OCI-LY1 (cell line): ENCODE measurements around the gene UMAD1.

Experiments
- H2AFZ ChIP-seq: fragments of 200-600 bp; sonication (generic), shearing (Covaris generic); 2 replicates; pipeline ENCODE4 v1.6.0; 2014; ENCODE audit warnings: antibody characterized with exemption, mild to moderate bottlenecking, low read length
- H3F3A ChIP-seq: fragments of 200-600 bp; sonication (generic), shearing (Covaris generic); 2 replicates; pipeline ENCODE4 v1.6.0; 2014; ENCODE audit warnings: mild to moderate bottlenecking, antibody characterized with exemption, low read length, moderate library complexity; ENCODE audit not compliant: insufficient read depth
- H3K27ac ChIP-seq: fragments of 200-600 bp; sonication (generic); 2 replicates; pipeline ENCODE4 v1.5.1; 2014; ENCODE audit warnings: low read length, mixed run types, mild to moderate bottlenecking, low read depth; ENCODE audit not compliant: poor library complexity, severe bottlenecking
- H3K27me3 ChIP-seq: fragments of 200-600 bp; sonication (generic); 2 replicates; pipeline ENCODE4 v1.6.0; 2014; ENCODE audit warnings: antibody characterized with exemption, mild to moderate bottlenecking, low read length, moderate library complexity; ENCODE audit not compliant: insufficient read depth
- H3K36me3 ChIP-seq: fragments of 200-600 bp; sonication (generic); 2 replicates; pipeline ENCODE4 v1.6.1; 2014; ENCODE audit warnings: mild to moderate bottlenecking, antibody characterized with exemption, low read length, moderate library complexity, mixed read lengths; ENCODE audit not compliant: insufficient read depth
- H3K4me1 ChIP-seq: fragments of 200-600 bp; sonication (generic); 2 replicates; pipeline ENCODE4 v1.5.1; 2014; ENCODE audit warnings: mild to moderate bottlenecking, low read length, moderate library complexity; ENCODE audit not compliant: insufficient read depth, severe bottlenecking
- H3K4me2 ChIP-seq: fragments of 200-600 bp; sonication (generic), shearing (Covaris generic); 2 replicates; pipeline ENCODE4 v1.6.1; 2014; ENCODE audit warnings: low read length
- H3K4me3 ChIP-seq: fragments of 200-600 bp; sonication (generic); 2 replicates; pipeline ENCODE4 v1.5.1; 2014; ENCODE audit warnings: low read length, low read depth, mild to moderate bottlenecking, mixed read lengths; ENCODE audit not compliant: poor library complexity, severe bottlenecking
- H3K79me2 ChIP-seq: fragments of 200-600 bp; shearing (Covaris generic); 2 replicates; pipeline ENCODE4 v1.6.1; 2016; ENCODE audit warnings: mixed run types, low read length, mixed read lengths; ENCODE audit not compliant: insufficient read depth
- H3K9ac ChIP-seq: fragments of 200-600 bp; sonication (generic), shearing (Covaris generic); 2 replicates; pipeline ENCODE4 v1.6.1; 2014; ENCODE audit warnings: mild to moderate bottlenecking, low read length, mixed read lengths
- H3K9me2 ChIP-seq: fragments of 200-600 bp; sonication (generic), shearing (Covaris generic); 2 replicates; pipeline ENCODE4 v1.6.1; 2014; ENCODE audit warnings: low read depth, mild to moderate bottlenecking, low read length, mixed read lengths
- H3K9me3 ChIP-seq: fragments of 200-600 bp; shearing (Covaris generic); 2 replicates; pipeline ENCODE4 v1.6.1; 2014; ENCODE audit warnings: low read length, mixed read lengths
- H4K20me1 ChIP-seq: fragments of 200-600 bp; sonication (generic), shearing (Covaris generic); 2 replicates; pipeline ENCODE4 v1.6.0; 2016; ENCODE audit warnings: mild to moderate bottlenecking, low read length; ENCODE audit not compliant: insufficient read depth
- EZH2 ChIP-seq: fragments of 200-600 bp; sonication (generic), shearing (Covaris generic); IDR thresholded peaks from 2 replicates; pipeline ENCODE4 v1.8.0; 2017; ENCODE audit warnings: borderline replicate concordance, mixed run types, mild to moderate bottlenecking, antibody characterized with exemption, low read length, moderate library complexity, mixed read lengths
- TF ChIP-seq, protein P1 (sequence below): fragments of 200-600 bp; sonication (generic), shearing (Covaris generic); IDR thresholded peaks from 2 replicates; pipeline ENCODE4 v1.5.1; 2017; ENCODE audit warnings: mild to moderate bottlenecking, antibody characterized with exemption, low read length, moderate library complexity, mixed read lengths

Gene UMAD1

DNA sequence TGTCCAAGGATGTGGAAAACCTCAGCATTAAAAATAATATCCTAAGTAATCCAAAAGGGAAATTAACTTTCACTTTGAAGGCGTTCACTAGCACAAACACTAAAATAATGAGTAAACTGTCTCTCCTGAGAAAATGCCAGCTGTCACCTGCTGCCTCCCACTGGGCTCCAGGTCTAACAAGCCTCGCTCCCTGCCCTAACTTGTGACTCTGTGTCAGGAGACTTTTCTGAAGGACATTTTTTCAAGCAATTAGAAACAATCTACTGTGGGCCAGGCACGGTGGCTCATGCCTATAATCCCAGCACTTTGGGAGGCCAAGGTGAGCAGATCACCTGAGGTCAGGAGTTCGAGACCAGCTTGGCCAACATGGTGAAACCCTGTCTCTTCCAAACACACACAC is 255.2 kb downstream of the UMAD1 start:
- H3F3A ChIP-seq = no peaks in the 10 kb centered on the region; the same call in 1 of the 2 replicates
- H3K79me2 ChIP-seq = no peaks in the 10 kb centered on the region
- TF ChIP-seq, protein P1, sequence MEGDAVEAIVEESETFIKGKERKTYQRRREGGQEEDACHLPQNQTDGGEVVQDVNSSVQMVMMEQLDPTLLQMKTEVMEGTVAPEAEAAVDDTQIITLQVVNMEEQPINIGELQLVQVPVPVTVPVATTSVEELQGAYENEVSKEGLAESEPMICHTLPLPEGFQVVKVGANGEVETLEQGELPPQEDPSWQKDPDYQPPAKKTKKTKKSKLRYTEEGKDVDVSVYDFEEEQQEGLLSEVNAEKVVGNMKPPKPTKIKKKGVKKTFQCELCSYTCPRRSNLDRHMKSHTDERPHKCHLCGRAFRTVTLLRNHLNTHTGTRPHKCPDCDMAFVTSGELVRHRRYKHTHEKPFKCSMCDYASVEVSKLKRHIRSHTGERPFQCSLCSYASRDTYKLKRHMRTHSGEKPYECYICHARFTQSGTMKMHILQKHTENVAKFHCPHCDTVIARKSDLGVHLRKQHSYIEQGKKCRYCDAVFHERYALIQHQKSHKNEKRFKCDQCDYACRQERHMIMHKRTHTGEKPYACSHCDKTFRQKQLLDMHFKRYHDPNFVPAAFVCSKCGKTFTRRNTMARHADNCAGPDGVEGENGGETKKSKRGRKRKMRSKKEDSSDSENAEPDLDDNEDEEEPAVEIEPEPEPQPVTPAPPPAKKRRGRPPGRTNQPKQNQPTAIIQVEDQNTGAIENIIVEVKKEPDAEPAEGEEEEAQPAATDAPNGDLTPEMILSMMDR = no peak
- TF ChIP-seq EZH2 = no peak
- no peaks in the 10 kb centered on the region for H3K4me1 ChIP-seq
- H2AFZ ChIP-seq = no peak overlapping the region
- no peaks in the 10 kb centered on the region for H3K27me3 ChIP-seq
- H3K9me2 ChIP-seq = no peaks in the 10 kb centered on the region
- 0 out of 2 replicates have a peak, but pooled peaks cover 5% of the 10 kb centered on the region for H3K36me3 ChIP-seq
- no peak overlapping the region for H3K9ac ChIP-seq
- H3K9me3 ChIP-seq = no peaks in the 10 kb centered on the region
- H3K4me2 ChIP-seq = no peak overlapping the region
- H3K27ac ChIP-seq = no peak overlapping the region
- H3K4me3 ChIP-seq = no peak overlapping the region
- no peaks in the 10 kb centered on the region for H4K20me1 ChIP-seq

DNA sequence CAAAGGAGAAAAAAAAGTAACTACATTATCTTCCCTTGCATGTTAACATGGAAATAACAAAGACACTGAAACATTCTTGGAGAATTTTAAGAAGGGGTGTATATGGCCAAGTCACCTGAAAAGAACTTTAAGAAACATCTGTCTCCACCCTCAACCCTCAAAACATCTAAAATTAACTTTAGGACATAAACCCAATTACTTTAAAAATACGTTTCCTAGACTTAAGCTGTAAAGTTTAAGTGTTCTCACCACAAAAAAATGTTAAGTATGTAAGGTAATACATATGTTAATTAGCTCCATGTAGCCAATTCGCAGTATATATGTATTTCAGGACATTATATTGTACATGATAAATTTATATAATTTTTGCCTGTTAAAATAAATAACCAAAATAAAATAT is 257.0 kb downstream of the UMAD1 start:
- H3K9ac ChIP-seq = no peak overlapping the region
- H3K4me1 ChIP-seq = no peaks in the 10 kb centered on the region
- no peak for TF ChIP-seq EZH2
- TF ChIP-seq, protein P1 = no peak
- no peak overlapping the region for H3K27ac ChIP-seq
- no peak overlapping the region for H3K4me2 ChIP-seq
- no peak overlapping the region for H2AFZ ChIP-seq
- H3K27me3 ChIP-seq = no peaks in the 10 kb centered on the region
- no peak overlapping the region for H3K4me3 ChIP-seq
- H3K79me2 ChIP-seq = no peaks in the 10 kb centered on the region
- H3K9me3 ChIP-seq = no peaks in the 10 kb centered on the region
- no peaks in the 10 kb centered on the region for H3K36me3 ChIP-seq
- no peaks in the 10 kb centered on the region for H4K20me1 ChIP-seq
- no peaks in the 10 kb centered on the region for H3K9me2 ChIP-seq
- no peaks in the 10 kb centered on the region; the same call in 1 of the 2 replicates for H3F3A ChIP-seq

DNA sequence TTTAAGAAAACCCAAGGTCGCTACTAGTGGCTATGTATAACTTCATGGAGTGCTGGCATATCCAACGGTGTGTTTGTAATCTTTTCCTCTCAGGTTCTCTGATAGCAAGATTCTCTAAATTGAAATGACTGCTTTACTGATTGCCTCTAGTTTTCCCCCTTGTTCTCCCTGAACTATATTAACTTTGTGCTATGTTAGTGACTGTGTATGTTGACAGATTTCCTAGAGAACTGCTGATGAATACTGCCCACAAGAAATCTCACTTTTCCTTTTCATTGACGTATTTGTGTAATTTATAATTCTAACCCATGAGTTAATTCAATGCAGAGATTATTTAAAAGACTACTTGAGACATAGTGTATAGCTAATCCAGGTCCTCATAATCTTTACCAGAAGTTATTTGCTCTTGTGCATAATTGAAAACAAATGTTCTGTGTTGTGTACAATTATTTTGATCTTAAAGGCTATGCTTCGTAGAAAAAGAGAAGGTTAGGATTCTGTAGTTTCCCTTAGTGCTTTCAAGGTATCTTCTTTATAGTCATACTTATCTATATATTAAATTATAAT is 257.5 kb downstream of the UMAD1 start:
- no peak overlapping the region for H3K9ac ChIP-seq
- no peak overlapping the region for H3K4me3 ChIP-seq
- no peaks in the 10 kb centered on the region for H3K9me3 ChIP-seq
- H3K36me3 ChIP-seq = no peaks in the 10 kb centered on the region
- no peaks in the 10 kb centered on the region; the same call in 1 of the 2 replicates for H3F3A ChIP-seq
- no peaks in the 10 kb centered on the region for H4K20me1 ChIP-seq
- no peak overlapping the region for H2AFZ ChIP-seq
- no peaks in the 10 kb centered on the region for H3K79me2 ChIP-seq
- no peak overlapping the region for H3K4me2 ChIP-seq
- TF ChIP-seq, protein P1 = no peak
- TF ChIP-seq EZH2 = no peak
- H3K9me2 ChIP-seq = no peaks in the 10 kb centered on the region
- H3K27me3 ChIP-seq = no peaks in the 10 kb centered on the region
- no peaks in the 10 kb centered on the region for H3K4me1 ChIP-seq
- no peak overlapping the region for H3K27ac ChIP-seq
